Left lung (tissue), 10 donors: ENCODE measurements around the gene PLA2G2D. TPM values are rescaled to one million over a fixed set of nuclear protein-coding genes. Genes with fewer than 3 reads are reported as not detected.

Source experiments
- ATAC-seq: fragments of 200-7000 bp; cut with Tn5 transposase; one replicate; pipeline ENCODE4 v1.9.1; 2020; ENCODE audit warnings: moderate library complexity
- DNase-seq, 4 donors: peaks; one replicate each; pipeline ENCODE4 v3.0.0-alpha.2; 2013 to 2020
- H3K27ac ChIP-seq, 2 donors: fragments of 200-600 bp; sonication (generic) in 1 of 2; one replicate each; pipeline versions ENCODE4 v1.5.0 to v1.8.0; 2020 to 2021
- H3K27me3 ChIP-seq, 2 donors: fragments of 200-600 bp; sonication (generic) in 1 of 2; one replicate each; pipeline versions ENCODE4 v1.5.0 to v1.8.0; 2020 to 2021
- H3K36me3 ChIP-seq, 2 donors: fragments of 200-600 bp; sonication (generic) in 1 of 2; one replicate each; pipeline versions ENCODE4 v1.5.0 to v1.8.0; 2020 to 2021
- H3K4me1 ChIP-seq, 2 donors: fragments of 200-600 bp; one replicate each; pipeline ENCODE4 v1.8.0; 2021
- H3K4me3 ChIP-seq, 2 donors: fragments of 200-600 bp; sonication (generic) in 1 of 2; one replicate each; pipeline versions ENCODE4 v1.5.0 to v1.8.0; 2020 to 2021; ENCODE audit warnings: mild to moderate bottlenecking in 1 of 2
- H3K9me3 ChIP-seq, 2 donors: fragments of 200-600 bp; sonication (generic) in 1 of 2; one replicate each; pipeline versions ENCODE4 v1.5.0 to v1.8.0; 2020 to 2021
- intact Hi-C, 2 donors: fragments of 100-400 bp; cut with DNase I; formaldehyde crosslinking; loops; one replicate each; pipeline versions ENCODE4 v1.11.2 to v1.14.2; 2022
- polyA plus RNA-seq, 6 donors: library from polyadenylated mRNA; unstranded; fragments of 120-200 nt; gene quantifications; one replicate each; pipeline ENCODE4 v1.2.1, GENCODE V29; 2013; ENCODE audit not compliant: insufficient read length in 6 of 6
- total RNA-seq, 2 donors: library from RNA; stranded (reverse); fragmentation: NEBNext Ultra II Directional; extraction: Animal tissue kit (Norgen Biotek cat#: 25700); gene quantifications; one replicate each; pipeline ENCODE4 v1.2.1, GENCODE V29; 2021
- TF ChIP-seq, protein P1 (sequence below), 2 donors: fragments of 200-600 bp; sonication (generic) in 1 of 2; IDR thresholded peaks; one replicate each; pipeline versions ENCODE4 v1.5.0 to v1.8.0; 2021; ENCODE audit warnings: antibody characterized with exemption in 2 of 2
- donor health status: DM: no; HTN: yes; CAD: no.
- donor health status: DM: no; HTN: no; CAD: no.

Gene PLA2G2D
- total and polyA plus RNA-seq, 8 donors, result 0.07 to 0.15 (median 0.09) TPM; not detected in 3

DNA sequence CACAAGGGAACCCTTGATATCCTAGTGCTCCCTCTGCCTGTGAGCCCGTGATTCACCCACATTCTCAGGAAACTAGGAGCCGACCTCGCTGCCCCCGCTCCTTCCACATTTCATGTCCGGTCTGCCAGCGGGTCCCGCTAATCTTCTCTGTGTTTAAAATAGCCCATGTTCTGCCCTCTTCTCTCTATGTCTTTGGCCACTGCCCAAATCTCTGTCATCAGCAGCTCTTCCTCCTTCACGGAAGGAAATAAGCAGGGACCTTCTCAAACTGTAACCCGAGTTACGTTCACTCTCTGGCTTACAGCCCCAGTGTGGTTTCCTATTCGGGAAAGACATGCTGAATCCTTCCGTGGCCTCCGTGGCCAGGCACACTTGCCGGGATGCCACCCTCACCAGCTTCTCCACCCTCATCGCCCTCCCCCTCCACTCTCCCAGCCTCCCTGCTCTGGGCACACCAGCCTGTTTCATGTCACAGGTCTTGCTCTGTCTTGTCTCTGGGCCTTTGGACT, 45.4 kb upstream of the PLA2G2D start:
- Histone ChIP-seq H3K36me3 (no peaks in the 10 kb centered on the region), H3K4me3 (no peak overlapping the region), H3K27ac (no peak overlapping the region), H3K9me3 (peaks cover 0 to 33% of the 10 kb centered on the region in 2 donors), H3K27me3 (no peaks in the 10 kb centered on the region), H3K4me1 (peaks cover 0 to 4% of the 10 kb centered on the region in 2 donors)
- intact Hi-C loops, result no loop called here
- TF ChIP-seq, protein P1, sequence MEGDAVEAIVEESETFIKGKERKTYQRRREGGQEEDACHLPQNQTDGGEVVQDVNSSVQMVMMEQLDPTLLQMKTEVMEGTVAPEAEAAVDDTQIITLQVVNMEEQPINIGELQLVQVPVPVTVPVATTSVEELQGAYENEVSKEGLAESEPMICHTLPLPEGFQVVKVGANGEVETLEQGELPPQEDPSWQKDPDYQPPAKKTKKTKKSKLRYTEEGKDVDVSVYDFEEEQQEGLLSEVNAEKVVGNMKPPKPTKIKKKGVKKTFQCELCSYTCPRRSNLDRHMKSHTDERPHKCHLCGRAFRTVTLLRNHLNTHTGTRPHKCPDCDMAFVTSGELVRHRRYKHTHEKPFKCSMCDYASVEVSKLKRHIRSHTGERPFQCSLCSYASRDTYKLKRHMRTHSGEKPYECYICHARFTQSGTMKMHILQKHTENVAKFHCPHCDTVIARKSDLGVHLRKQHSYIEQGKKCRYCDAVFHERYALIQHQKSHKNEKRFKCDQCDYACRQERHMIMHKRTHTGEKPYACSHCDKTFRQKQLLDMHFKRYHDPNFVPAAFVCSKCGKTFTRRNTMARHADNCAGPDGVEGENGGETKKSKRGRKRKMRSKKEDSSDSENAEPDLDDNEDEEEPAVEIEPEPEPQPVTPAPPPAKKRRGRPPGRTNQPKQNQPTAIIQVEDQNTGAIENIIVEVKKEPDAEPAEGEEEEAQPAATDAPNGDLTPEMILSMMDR (IDR thresholded peaks at IDR 0.05), result no peak
- peak; percentile 47 for ATAC-seq
- peak in 1 of 4 donors; percentile 31 for DNase-seq

DNA sequence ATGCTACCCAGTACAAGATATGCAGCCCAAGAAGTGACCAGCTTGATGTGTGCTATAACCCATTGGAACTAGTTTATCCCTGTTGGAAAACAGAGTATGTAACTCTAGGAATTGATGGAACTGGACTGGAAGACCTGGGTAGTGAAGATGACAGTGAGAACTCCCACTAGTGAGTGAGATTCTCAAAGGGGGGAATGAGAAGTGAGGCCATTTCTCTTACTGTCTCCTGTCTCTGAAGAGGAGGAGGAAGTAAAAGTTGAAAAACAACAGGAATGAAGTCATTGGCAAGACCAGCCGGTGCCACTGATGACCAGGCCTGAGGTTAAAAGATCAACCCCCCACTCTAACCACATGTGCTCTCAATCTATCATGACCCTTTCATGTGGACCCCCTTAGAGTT, 40.7 kb upstream of the PLA2G2D start:
- no peaks in the 10 kb centered on the region for H3K27me3 ChIP-seq
- H3K4me3 ChIP-seq, result no peak overlapping the region
- peaks cover 0 to 3% of the 10 kb centered on the region in 2 donors for H3K4me1 ChIP-seq
- TF ChIP-seq, protein P1 (IDR thresholded peaks at IDR 0.05), result no peak
- H3K36me3 ChIP-seq, result no peaks in the 10 kb centered on the region
- H3K9me3 ChIP-seq, result peaks cover 0 to 55% of the 10 kb centered on the region in 2 donors
- no peak for DNase-seq
- intact Hi-C loops, result no loop called here
- no peak for ATAC-seq
- H3K27ac ChIP-seq, result no peak overlapping the region

DNA sequence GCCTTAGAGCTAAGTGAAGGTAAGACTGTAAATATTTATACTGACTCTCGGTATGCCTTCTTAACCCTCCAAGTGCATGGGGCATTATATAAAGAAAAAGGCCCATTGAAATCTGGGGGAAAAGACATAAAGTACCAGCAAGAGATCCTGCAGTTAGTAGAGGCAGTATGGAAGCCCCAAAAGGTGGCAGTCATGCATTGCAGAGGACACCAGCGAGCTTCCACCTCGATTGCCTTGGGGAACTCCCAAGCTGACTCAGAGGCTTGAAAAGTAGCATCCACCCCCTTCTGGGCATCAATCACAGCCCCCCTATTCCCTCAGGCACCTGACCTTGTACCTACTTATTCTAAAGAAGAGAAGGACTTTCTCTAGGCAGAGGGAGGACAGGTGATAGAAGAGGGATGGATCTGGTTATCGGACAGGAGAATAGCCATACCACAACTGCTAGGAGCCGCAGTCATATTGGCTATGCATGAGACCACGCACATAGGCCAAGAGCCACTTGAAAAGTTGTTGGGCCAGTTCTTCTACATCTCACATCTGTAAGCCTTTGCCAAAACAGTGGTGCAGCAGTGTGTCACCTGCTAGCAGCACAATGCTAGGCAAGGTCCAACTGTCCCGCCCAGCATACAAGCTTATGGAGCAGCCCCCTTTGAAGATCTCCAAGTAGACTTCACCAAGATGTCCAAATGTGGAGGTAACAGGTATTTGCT, 39.2 kb upstream of the PLA2G2D start:
- TF ChIP-seq, protein P1 (IDR thresholded peaks at IDR 0.05), result no peak
- DNase-seq (no peak), ATAC-seq (peak; percentile 13)
- H3K4me1 ChIP-seq, result peaks cover 3 to 10% of the 10 kb centered on the region in 2 donors
- no peaks in the 10 kb centered on the region for H3K36me3 ChIP-seq
- intact Hi-C loops, result no loop called here
- H3K4me3 ChIP-seq, result no peak overlapping the region
- H3K27ac ChIP-seq, result no peak overlapping the region
- no peaks in the 10 kb centered on the region for H3K27me3 ChIP-seq
- H3K9me3 ChIP-seq, result peaks cover 0 to 55% of the 10 kb centered on the region in 2 donors

- Histone ChIP-seq H3K27me3 (peaks cover 0 to 7% of the 10 kb centered on the region in 2 donors), H3K4me3 (no peak overlapping the region), H3K36me3 (no peaks in the 10 kb centered on the region), H3K4me1 (peaks cover 11 to 25% of the 10 kb centered on the region in 2 donors), H3K9me3 (peaks cover 0 to 18% of the 10 kb centered on the region in 2 donors), H3K27ac (no peak overlapping the region)
- intact Hi-C loops, result loop anchor here in 1 of 2 donors (5.0 kb wide), 1 partner anchor 237 kb away; no protein-coding TSS in a partner anchor
- TF ChIP-seq, protein P1 (IDR thresholded peaks at IDR 0.05), result no peak
- no peak for ATAC-seq
- DNase-seq, result peak in 1 of 4 donors; percentile 29
Observed at GRCh38 chr1:20154301-20154831, 35.0 kb upstream of the PLA2G2D start.

GRCh38 chr1:20153000-20153418, 33.7 kb upstream of the PLA2G2D start:
- Histone ChIP-seq H3K27ac (peak overlapping the region; percentile 58 to 65), H3K36me3 (no peaks in the 10 kb centered on the region), H3K4me3 (no peak overlapping the region), H3K27me3 (peaks cover 0 to 7% of the 10 kb centered on the region in 2 donors), H3K4me1 (peaks cover 11 to 25% of the 10 kb centered on the region in 2 donors), H3K9me3 (peaks cover 0 to 6% of the 10 kb centered on the region in 2 donors)
- TF ChIP-seq, protein P1 (IDR thresholded peaks at IDR 0.05), result no peak
- ATAC-seq (peak; percentile 61), DNase-seq (peak in 3 of 4 donors; percentile 58 to 87 (median 87))
- intact Hi-C loops, result loop anchor here in 1 of 2 donors (5.0 kb wide), 1 partner anchor 236 kb away; no protein-coding TSS in a partner anchor
